Sigmoid colon (tissue), 7 donors: ENCODE results near the gene CDKAL1. TPM values are rescaled to one million over a fixed set of nuclear protein-coding genes. Genes with fewer than 3 reads are reported as not detected.

Experiments
- DNase-seq: peaks from one replicate; pipeline ENCODE4 v3.0.0-alpha.2; 2019
- H3K27ac ChIP-seq, 4 donors: fragments of 200-600 bp; sonication (generic); one replicate each; pipeline ENCODE4 v1.5.1; 2016 to 2019; ENCODE audit warnings: mild to moderate bottlenecking in 1 of 4
- H3K27me3 ChIP-seq, 3 donors: fragments of 200-600 bp; sonication (generic); one replicate each; pipeline ENCODE4 v1.5.1; 2019; ENCODE audit warnings: mild to moderate bottlenecking in 1 of 3
- H3K36me3 ChIP-seq, 4 donors: fragments of 200-600 bp; sonication (generic); one replicate each; pipeline ENCODE4 v1.5.1; 2016 to 2019
- H3K4me1 ChIP-seq, 4 donors: fragments of 200-600 bp; sonication (generic); one replicate each; pipeline ENCODE4 v1.5.1; 2017 to 2019
- H3K4me3 ChIP-seq, 4 donors: fragments of 200-600 bp; sonication (generic); one replicate each; pipeline ENCODE4 v1.5.1; 2017 to 2019; ENCODE audit warnings: mild to moderate bottlenecking in 2 of 4, moderate library complexity in 1 of 4
- H3K9me3 ChIP-seq, 4 donors: fragments of 200-600 bp in 3 of 4; sonication (generic) in 3 of 4; one replicate each; pipeline versions ENCODE4 v1.5.1 to v1.6.1; 2013 to 2019
- CTCF ChIP-seq, 4 experiments: fragments of 450-650 bp in 3 of 4; fragments of 200-600 bp in 1 of 4; IDR thresholded peaks; one replicate each; pipeline ENCODE4 v1.5.1; 2016 to 2019; ENCODE audit warnings: antibody characterized with exemption in 4 of 4, mild to moderate bottlenecking in 3 of 4, moderate library complexity in 2 of 4
- EP300 ChIP-seq, 4 donors: sonication (generic); formaldehyde crosslinking; IDR thresholded peaks; one replicate each; pipeline ENCODE4 v1.6.1; 2017; ENCODE audit warnings: antibody characterized with exemption in 4 of 4
- POLR2A ChIP-seq, 2 donors: fragments of 450-650 bp; IDR thresholded peaks; one replicate each; pipeline ENCODE4 v1.6.1; 2016; ENCODE audit warnings: antibody characterized with exemption in 2 of 2, mild to moderate bottlenecking in 2 of 2, moderate library complexity in 2 of 2
- POLR2AphosphoS5 ChIP-seq, 4 donors: sonication (generic); formaldehyde crosslinking; IDR thresholded peaks; one replicate each; pipeline ENCODE4 v1.6.1; 2017; ENCODE audit warnings: antibody characterized with exemption in 4 of 4
- WGBS, 2 donors: extraction: QIAGEN DNeasy Blood & Tissue Kit; methylation state at CpG; one replicate each; pipeline ENCODE4 v1.1.7; 2013; 5-methylcytosine and 5-hydroxymethylcytosine counted together
- intact Hi-C: fragments of 100-400 bp; cut with DNase I; formaldehyde crosslinking; loops from one replicate; pipeline ENCODE4 v1.15.1; 2023
- polyA plus RNA-seq, 3 donors: library from polyadenylated mRNA; stranded (reverse); fragments of 200-250 nt; gene quantifications; one replicate each; pipeline ENCODE4 v1.2.3, GENCODE V29; 2013
- total RNA-seq, 4 donors: library from RNA; depleted of rRNA; stranded (reverse); fragments of >200 nt; gene quantifications; one replicate each; pipeline ENCODE4 v1.1.0, GENCODE V29; 2016
- donor health status: healthy with polysubstance abuse.
- donor health status: Bipolar disorder and iron deficiency.
- donor health status: healthy.

CDKAL1 gene
- total and polyA plus RNA-seq, 7 donors = 2.8 to 14.7 (median 11.4) TPM

DNA sequence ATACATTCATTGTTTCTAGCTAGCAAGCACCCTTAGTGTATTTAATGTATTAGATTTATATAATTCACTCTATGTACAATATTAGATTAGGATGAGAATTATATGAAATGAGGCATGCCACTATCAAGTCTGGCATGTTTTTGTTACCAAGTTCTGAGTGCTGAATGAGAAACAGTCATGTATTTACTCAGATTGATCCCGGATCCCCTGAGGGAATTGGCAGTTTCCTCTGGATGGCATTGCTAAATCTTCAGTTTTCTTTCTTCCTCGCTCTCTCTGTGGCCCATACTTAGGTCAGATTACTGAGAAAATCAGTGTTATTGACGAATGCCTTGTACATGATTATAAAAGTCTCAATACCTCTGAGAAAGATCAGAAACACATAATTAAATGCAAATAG lies 66.6 kb downstream of the CDKAL1 start:
- no peaks in the 10 kb centered on the region for H3K4me1 ChIP-seq
- DNase-seq = no peak
- WGBS, 2 donors = 93 to 94% methylated on average over 3 of the region's 3 CpGs
- no peaks in the 10 kb centered on the region for H3K9me3 ChIP-seq
- H3K36me3 ChIP-seq = peaks cover 0 to 16% (median 3%) of the 10 kb centered on the region in 4 donors
- intact Hi-C loops = no loop called here
- H3K27ac ChIP-seq = no peak overlapping the region
- TF ChIP-seq POLR2A (IDR thresholded peaks at IDR 0.05) (no peak), CTCF (IDR thresholded peaks at IDR 0.05) (no peak), POLR2AphosphoS5 (IDR thresholded peaks at IDR 0.05) (no peak), EP300 (IDR thresholded peaks at IDR 0.05) (no peak)
- no peaks in the 10 kb centered on the region for H3K27me3 ChIP-seq
- H3K4me3 ChIP-seq = no peak overlapping the region

DNA sequence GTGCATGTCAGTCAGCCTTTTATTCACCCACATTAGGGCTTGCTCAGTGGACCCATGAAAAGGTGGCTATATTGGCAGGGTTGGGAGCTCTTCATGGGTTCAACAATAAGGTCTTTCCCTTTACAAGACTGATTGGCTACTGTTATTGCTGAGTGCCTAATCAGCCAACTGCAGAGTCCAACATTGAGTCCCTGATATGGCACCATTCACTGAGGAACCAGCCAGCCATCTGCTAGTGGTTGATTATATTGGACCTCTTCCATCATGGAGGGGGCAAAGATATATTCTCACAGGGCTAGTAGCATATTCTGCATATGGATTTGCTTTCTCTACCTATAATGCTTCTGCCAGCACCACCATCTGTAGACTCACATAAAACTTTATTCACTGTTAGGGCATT lies 69.9 kb downstream of the CDKAL1 start:
- H3K4me1 ChIP-seq = no peaks in the 10 kb centered on the region
- no peaks in the 10 kb centered on the region for H3K9me3 ChIP-seq
- no peak overlapping the region for H3K27ac ChIP-seq
- intact Hi-C loops = no loop called here
- no peak for DNase-seq
- H3K27me3 ChIP-seq = no peaks in the 10 kb centered on the region
- H3K4me3 ChIP-seq = no peak overlapping the region
- TF ChIP-seq CTCF (IDR thresholded peaks at IDR 0.05) (no peak), POLR2A (IDR thresholded peaks at IDR 0.05) (no peak), POLR2AphosphoS5 (IDR thresholded peaks at IDR 0.05) (no peak), EP300 (IDR thresholded peaks at IDR 0.05) (no peak)
- H3K36me3 ChIP-seq = no peaks in the 10 kb centered on the region

GRCh38 chr6:20605061-20605460 lies 70.8 kb downstream of the CDKAL1 start:
- DNase-seq = no peak
- Histone ChIP-seq H3K27me3 (no peaks in the 10 kb centered on the region), H3K4me1 (no peaks in the 10 kb centered on the region), H3K4me3 (no peak overlapping the region), H3K9me3 (no peaks in the 10 kb centered on the region), H3K36me3 (no peaks in the 10 kb centered on the region), H3K27ac (no peak overlapping the region)
- TF ChIP-seq EP300 (IDR thresholded peaks at IDR 0.05) = no peak
- no peak for TF ChIP-seq POLR2A (IDR thresholded peaks at IDR 0.05)
- TF ChIP-seq CTCF (IDR thresholded peaks at IDR 0.05) = no peak
- TF ChIP-seq POLR2AphosphoS5 (IDR thresholded peaks at IDR 0.05) = no peak
- intact Hi-C loops = no loop called here
- WGBS, 2 donors = 84 to 86% methylated on average over 1 of the region's 1 CpG

DNA sequence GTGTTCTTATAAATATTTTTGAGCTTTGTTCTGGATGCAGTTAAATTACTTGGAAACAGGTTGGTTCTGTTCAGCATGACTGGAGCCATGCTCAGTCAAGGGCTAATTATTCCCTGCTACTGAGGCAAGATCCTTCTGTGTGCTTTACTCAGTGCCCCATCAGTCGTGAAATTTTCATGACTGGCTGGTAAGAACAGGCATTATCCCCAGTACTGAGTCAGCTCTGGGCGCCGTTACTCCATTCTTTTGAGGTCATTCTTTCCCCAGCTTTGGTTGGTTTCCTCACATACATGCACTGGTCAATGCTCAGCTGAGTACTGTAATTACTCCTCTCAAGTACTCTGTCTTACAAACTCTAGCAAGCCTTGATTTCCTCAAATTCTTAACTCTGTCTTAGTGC lies 71.3 kb downstream of the CDKAL1 start:
- no peaks in the 10 kb centered on the region for H3K27me3 ChIP-seq
- H3K27ac ChIP-seq = no peak overlapping the region
- 79 to 89% methylated on average over 3 of the region's 3 CpGs for WGBS, 2 donors
- no peak for DNase-seq
- H3K36me3 ChIP-seq = no peaks in the 10 kb centered on the region
- intact Hi-C loops = no loop called here
- no peak overlapping the region for H3K4me3 ChIP-seq
- no peaks in the 10 kb centered on the region for H3K9me3 ChIP-seq
- TF ChIP-seq EP300 (IDR thresholded peaks at IDR 0.05) (no peak), CTCF (IDR thresholded peaks at IDR 0.05) (no peak), POLR2A (IDR thresholded peaks at IDR 0.05) (no peak), POLR2AphosphoS5 (IDR thresholded peaks at IDR 0.05) (no peak)
- no peaks in the 10 kb centered on the region for H3K4me1 ChIP-seq

DNA sequence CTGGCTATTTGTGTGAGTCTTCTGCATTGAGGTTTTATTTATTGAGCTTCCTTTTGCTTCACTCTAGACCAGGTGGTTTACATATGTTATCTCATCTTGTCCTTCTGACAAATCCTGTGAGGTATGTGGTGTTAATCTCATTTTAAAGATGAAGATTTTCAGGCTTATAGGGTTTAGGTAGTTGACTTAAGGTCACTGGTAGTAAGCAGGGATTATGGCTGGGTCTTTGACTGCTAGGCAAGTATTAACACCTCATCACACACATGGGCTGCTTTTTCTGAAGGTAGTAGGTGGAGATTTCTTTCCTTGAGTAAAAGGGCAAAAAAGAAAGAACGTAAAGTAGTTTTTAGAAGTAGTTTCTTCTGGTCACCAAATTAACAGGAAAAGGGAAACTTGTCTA lies 72.6 kb downstream of the CDKAL1 start:
- H3K9me3 ChIP-seq = no peaks in the 10 kb centered on the region
- WGBS, 2 donors = 94 to 100% methylated on average over 1 of the region's 1 CpG
- H3K27ac ChIP-seq = no peak overlapping the region
- no peak overlapping the region for H3K4me3 ChIP-seq
- H3K4me1 ChIP-seq = peaks cover 0 to 6% (median 0%) of the 10 kb centered on the region in 4 donors
- no peak for DNase-seq
- H3K27me3 ChIP-seq = no peaks in the 10 kb centered on the region
- TF ChIP-seq POLR2A (IDR thresholded peaks at IDR 0.05) (no peak), CTCF (IDR thresholded peaks at IDR 0.05) (no peak), POLR2AphosphoS5 (IDR thresholded peaks at IDR 0.05) (no peak), EP300 (IDR thresholded peaks at IDR 0.05) (no peak)
- H3K36me3 ChIP-seq = no peaks in the 10 kb centered on the region
- intact Hi-C loops = no loop called here
